Memory B cell (primary cell): ENCODE results near the gene SUN5.

ENCODE experiments used
- ATAC-seq: fragments of 150-1000 bp; cut with Tn5 transposase; 2 replicates; pipeline ENCODE4 v1.10.0; 2021; ENCODE audit warnings: low read depth, mild to moderate bottlenecking, moderate library complexity
- DNase-seq, 2 donors: peaks; one replicate each; pipeline ENCODE4 v3.0.0; 2022; ENCODE audit warnings: low spot score in 2 of 2
- H3K27ac Mint-ChIP-seq: one replicate; pipeline ENCODE4 v1.8.0; 2022; ENCODE audit warnings: mild to moderate bottlenecking, moderate library complexity, mixed read lengths
- H3K27me3 Mint-ChIP-seq: one replicate; pipeline ENCODE4 v1.8.0; 2022; ENCODE audit warnings: mixed read lengths
- H3K36me3 Mint-ChIP-seq: one replicate; pipeline ENCODE4 v1.8.0; 2022; ENCODE audit warnings: mild to moderate bottlenecking, mixed read lengths
- H3K4me1 Mint-ChIP-seq: one replicate; pipeline ENCODE4 v1.8.0; 2022; ENCODE audit warnings: mixed read lengths
- H3K4me3 Mint-ChIP-seq: one replicate; pipeline ENCODE4 v1.8.0; 2022; ENCODE audit warnings: mild to moderate bottlenecking, moderate library complexity, mixed read lengths
- H3K9me3 Mint-ChIP-seq: one replicate; pipeline ENCODE4 v1.8.0; 2022; ENCODE audit warnings: mixed read lengths

Gene SUN5

GRCh38 chr20:33022694-33023438 is 18.6 kb upstream of the SUN5 start:
- Mint-ChIP-seq H3K27ac (no peak overlapping the region), H3K27me3 (peaks cover 1% of the 10 kb centered on the region), H3K9me3 (no peaks in the 10 kb centered on the region), H3K4me3 (no peak overlapping the region), H3K4me1 (peaks cover 4% of the 10 kb centered on the region), H3K36me3 (no peaks in the 10 kb centered on the region)
- ATAC-seq, result no peak
- DNase-seq, result no peak

- no peak for DNase-seq
- no peak for ATAC-seq
- Mint-ChIP-seq H3K27me3 (peaks cover 1% of the 10 kb centered on the region), H3K4me3 (no peak overlapping the region), H3K27ac (no peak overlapping the region), H3K4me1 (peaks cover 4% of the 10 kb centered on the region), H3K36me3 (no peaks in the 10 kb centered on the region), H3K9me3 (no peaks in the 10 kb centered on the region)
These were observed 18.1 kb upstream of the SUN5 start for GRCh38 chr20:33022289-33022688.

GRCh38 chr20:33021879-33022278 is 17.6 kb upstream of the SUN5 start:
- no peak overlapping the region for H3K27ac Mint-ChIP-seq

GRCh38 chr20:33020278-33021161 is 16.3 kb upstream of the SUN5 start:
- peaks cover 7% of the 10 kb centered on the region for H3K4me1 Mint-ChIP-seq
- peaks cover 1% of the 10 kb centered on the region for H3K27me3 Mint-ChIP-seq
- no peak for ATAC-seq
- H3K4me3 Mint-ChIP-seq, result no peak overlapping the region
- DNase-seq, result no peak
- no peak overlapping the region for H3K27ac Mint-ChIP-seq
- no peaks in the 10 kb centered on the region for H3K9me3 Mint-ChIP-seq
- H3K36me3 Mint-ChIP-seq, result no peaks in the 10 kb centered on the region

More at GRCh38 chr20:33021879-33022278, 17.6 kb upstream of the SUN5 start:
- Mint-ChIP-seq H3K27me3 (peaks cover 1% of the 10 kb centered on the region), H3K4me3 (no peak overlapping the region), H3K9me3 (no peaks in the 10 kb centered on the region), H3K4me1 (peaks cover 4% of the 10 kb centered on the region), H3K36me3 (no peaks in the 10 kb centered on the region)
- ATAC-seq (no peak), DNase-seq (no peak)

GRCh38 chr20:33019465-33020277 is 15.4 kb upstream of the SUN5 start:
- Mint-ChIP-seq H3K9me3 (no peaks in the 10 kb centered on the region), H3K27ac (no peak overlapping the region), H3K36me3 (no peaks in the 10 kb centered on the region), H3K4me3 (no peak overlapping the region), H3K4me1 (peaks cover 7% of the 10 kb centered on the region), H3K27me3 (peaks cover 1% of the 10 kb centered on the region)
- DNase-seq (no peak), ATAC-seq (no peak)

GRCh38 chr20:33018169-33018931 is 14.1 kb upstream of the SUN5 start:
- Mint-ChIP-seq H3K36me3 (no peaks in the 10 kb centered on the region), H3K27me3 (no peaks in the 10 kb centered on the region), H3K4me3 (no peak overlapping the region), H3K9me3 (no peaks in the 10 kb centered on the region), H3K4me1 (peaks cover 7% of the 10 kb centered on the region), H3K27ac (no peak overlapping the region)
- no peak for ATAC-seq
- DNase-seq, result no peak

GRCh38 chr20:33017542-33017941 is 13.3 kb upstream of the SUN5 start:
- H3K27me3 Mint-ChIP-seq, result no peaks in the 10 kb centered on the region
- no peaks in the 10 kb centered on the region for H3K36me3 Mint-ChIP-seq
- H3K4me1 Mint-ChIP-seq, result peaks cover 7% of the 10 kb centered on the region
- no peak for ATAC-seq
- no peak overlapping the region for H3K4me3 Mint-ChIP-seq
- H3K9me3 Mint-ChIP-seq, result no peaks in the 10 kb centered on the region
- DNase-seq, result no peak
- no peak overlapping the region for H3K27ac Mint-ChIP-seq

- Mint-ChIP-seq H3K9me3 (no peaks in the 10 kb centered on the region), H3K27me3 (no peaks in the 10 kb centered on the region), H3K36me3 (no peaks in the 10 kb centered on the region), H3K4me3 (no peak overlapping the region), H3K4me1 (peaks cover 7% of the 10 kb centered on the region), H3K27ac (peak overlapping the region; percentile 19)
- DNase-seq (no peak), ATAC-seq (no peak)
These were observed 12.4 kb upstream of the SUN5 start for GRCh38 chr20:33016581-33017109.

GRCh38 chr20:33015700-33016580 is 11.7 kb upstream of the SUN5 start:
- DNase-seq, result no peak
- Mint-ChIP-seq H3K27ac (peak overlapping the region; percentile 19), H3K4me1 (peaks cover 3% of the 10 kb centered on the region), H3K36me3 (no peaks in the 10 kb centered on the region), H3K9me3 (no peaks in the 10 kb centered on the region), H3K4me3 (no peak overlapping the region), H3K27me3 (no peaks in the 10 kb centered on the region)
- ATAC-seq, result no peak

GRCh38 chr20:33015114-33015484 is 10.9 kb upstream of the SUN5 start:
- Mint-ChIP-seq H3K4me1 (peaks cover 3% of the 10 kb centered on the region), H3K27me3 (peaks cover 1% of the 10 kb centered on the region), H3K36me3 (no peaks in the 10 kb centered on the region), H3K27ac (no peak overlapping the region), H3K4me3 (no peak overlapping the region), H3K9me3 (no peaks in the 10 kb centered on the region)
- DNase-seq, result no peak
- no peak for ATAC-seq

GRCh38 chr20:33014336-33015113 is 10.3 kb upstream of the SUN5 start:
- ATAC-seq (no peak), DNase-seq (no peak)
- Mint-ChIP-seq H3K36me3 (no peaks in the 10 kb centered on the region), H3K27ac (no peak overlapping the region), H3K9me3 (no peaks in the 10 kb centered on the region), H3K4me1 (peaks cover 3% of the 10 kb centered on the region), H3K4me3 (no peak overlapping the region), H3K27me3 (peaks cover 1% of the 10 kb centered on the region)

GRCh38 chr20:33013701-33014326 is 9.6 kb upstream of the SUN5 start:
- no peak overlapping the region for H3K27ac Mint-ChIP-seq
- no peaks in the 10 kb centered on the region for H3K36me3 Mint-ChIP-seq
- ATAC-seq, result no peak
- H3K27me3 Mint-ChIP-seq, result peaks cover 1% of the 10 kb centered on the region
- DNase-seq, result no peak
- H3K4me3 Mint-ChIP-seq, result no peak overlapping the region
- peaks cover 5% of the 10 kb centered on the region for H3K4me1 Mint-ChIP-seq
- H3K9me3 Mint-ChIP-seq, result no peaks in the 10 kb centered on the region
